Kidney tubule cell (primary cell): ENCODE results near the gene SSBP2.
A peak's percentile ranks its signal among the peaks of the same experiment; 100 is the strongest.

Experiments
- DNase-seq: peaks from one replicate; pipeline ENCODE4 v3.0.0-alpha.2; 2018; ENCODE audit warnings: low spot score

Gene SSBP2

GRCh38 chr5:81388169-81388568 is 362.7 kb downstream of the SSBP2 start:
- no peak for DNase-seq

GRCh38 chr5:81383867-81384266 is 367.0 kb downstream of the SSBP2 start:
- no peak for DNase-seq

GRCh38 chr5:81371354-81371876 is 379.5 kb downstream of the SSBP2 start:
- no peak for DNase-seq

DNA sequence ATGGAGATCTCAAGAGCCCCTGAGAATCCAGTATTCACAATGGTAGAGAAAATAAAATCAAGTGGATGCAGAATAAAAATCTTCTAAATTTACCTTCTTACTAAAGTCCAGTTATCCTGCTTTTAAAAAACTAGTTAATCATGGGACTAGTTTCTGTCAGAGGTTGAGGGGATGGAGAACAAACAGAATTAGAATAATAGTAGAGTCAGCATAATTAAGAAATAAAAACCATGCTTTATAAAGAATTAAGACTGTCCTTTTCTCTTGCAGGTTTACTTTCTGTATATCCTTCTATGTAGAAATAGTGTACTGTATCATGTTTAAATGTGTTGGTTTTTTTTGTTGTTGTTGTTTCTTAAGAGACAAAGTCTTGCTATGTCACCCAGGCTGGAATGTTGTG is 380.0 kb downstream of the SSBP2 start:
- no peak for DNase-seq

GRCh38 chr5:81365541-81365940 is 385.4 kb downstream of the SSBP2 start:
- no peak for DNase-seq

DNA sequence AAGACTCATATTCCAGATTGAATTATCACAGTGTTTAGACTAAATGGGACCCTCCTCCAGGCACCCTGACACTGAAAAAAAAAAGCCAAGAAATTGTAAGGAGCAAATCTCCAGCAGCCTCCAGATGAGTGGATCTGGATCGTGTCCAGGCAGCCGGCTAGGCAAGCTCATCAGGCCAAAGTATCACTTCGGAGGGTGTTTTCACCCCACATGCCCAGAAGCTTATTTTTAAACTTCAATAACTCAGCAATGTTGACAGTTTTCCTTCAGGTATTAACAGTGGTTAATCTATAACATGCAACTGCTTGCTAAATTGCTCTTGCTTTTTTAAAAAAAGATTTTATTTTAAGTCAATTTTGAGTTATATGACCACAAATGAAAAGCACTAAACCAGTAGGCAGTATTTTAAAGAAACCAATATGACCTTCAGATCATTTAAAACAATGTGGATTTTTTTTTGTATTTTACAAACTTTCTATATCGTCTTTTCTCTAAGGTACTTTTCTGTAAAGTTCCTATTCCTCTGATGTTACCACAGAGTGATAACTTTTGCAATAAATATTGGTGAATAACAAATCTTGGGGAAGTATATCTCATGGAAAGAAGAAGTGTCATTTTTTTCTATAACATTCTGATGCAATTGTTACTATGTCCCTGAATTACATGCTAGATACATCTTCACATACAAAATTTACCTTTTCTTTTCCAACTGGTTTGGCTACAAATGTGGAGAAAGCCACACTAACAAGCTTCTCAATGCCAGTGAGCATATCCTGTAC is 387.6 kb downstream of the SSBP2 start:
- DNase-seq: peak; percentile 28
